Stimulated activated naive CD8-positive, alpha-beta T cell treated with anti-CD3 and anti-CD28 coated beads, Interleukin-15, amount 100 ng/mL, for 72 hours (primary cell): Measurements from ENCODE around the gene ROR1.
"Not testable (repeated sequence)": the region's sequence is repeated elsewhere in the genome, so short reads cannot be mapped to it uniquely, and the experiment has no call there.

Experiments used
- ATAC-seq: fragments of 150-1000 bp; cut with Tn5 transposase; 2 replicates; pipeline ENCODE4 v1.10.0; 2021; ENCODE audit warnings: mild to moderate bottlenecking, moderate library complexity
- DNase-seq, 2 donors: peaks; one replicate each; pipeline ENCODE4 v3.0.0; 2021 to 2022
- H3K27ac Mint-ChIP-seq, 2 donors: one replicate each; pipeline ENCODE4 v1.8.0; 2022; ENCODE audit warnings: mild to moderate bottlenecking in 2 of 2, mixed read lengths in 2 of 2, moderate library complexity in 2 of 2
- H3K27me3 Mint-ChIP-seq: one replicate; pipeline ENCODE4 v1.8.0; 2022; ENCODE audit warnings: mixed read lengths
- H3K4me1 Mint-ChIP-seq: one replicate; pipeline ENCODE4 v1.8.0; 2022; ENCODE audit warnings: mild to moderate bottlenecking, mixed read lengths
- H3K4me3 Mint-ChIP-seq, 2 donors: one replicate each; pipeline ENCODE4 v1.8.0; 2022; ENCODE audit warnings: mild to moderate bottlenecking in 2 of 2, mixed read lengths in 2 of 2, moderate library complexity in 1 of 2
- H3K9me3 Mint-ChIP-seq, 2 donors: one replicate each; pipeline ENCODE4 v1.8.0; 2022; ENCODE audit warnings: mixed read lengths in 2 of 2

Gene ROR1

GRCh38 chr1:64098436-64098835, 324.6 kb downstream of the ROR1 start:
- DNase-seq (no peak), ATAC-seq (no peak)
- Mint-ChIP-seq H3K27ac (no peak overlapping the region), H3K4me3 (no peak overlapping the region), H3K4me1 (no peaks in the 10 kb centered on the region), H3K27me3 (peaks cover 6% of the 10 kb centered on the region), H3K9me3 (no peaks in the 10 kb centered on the region)

DNA sequence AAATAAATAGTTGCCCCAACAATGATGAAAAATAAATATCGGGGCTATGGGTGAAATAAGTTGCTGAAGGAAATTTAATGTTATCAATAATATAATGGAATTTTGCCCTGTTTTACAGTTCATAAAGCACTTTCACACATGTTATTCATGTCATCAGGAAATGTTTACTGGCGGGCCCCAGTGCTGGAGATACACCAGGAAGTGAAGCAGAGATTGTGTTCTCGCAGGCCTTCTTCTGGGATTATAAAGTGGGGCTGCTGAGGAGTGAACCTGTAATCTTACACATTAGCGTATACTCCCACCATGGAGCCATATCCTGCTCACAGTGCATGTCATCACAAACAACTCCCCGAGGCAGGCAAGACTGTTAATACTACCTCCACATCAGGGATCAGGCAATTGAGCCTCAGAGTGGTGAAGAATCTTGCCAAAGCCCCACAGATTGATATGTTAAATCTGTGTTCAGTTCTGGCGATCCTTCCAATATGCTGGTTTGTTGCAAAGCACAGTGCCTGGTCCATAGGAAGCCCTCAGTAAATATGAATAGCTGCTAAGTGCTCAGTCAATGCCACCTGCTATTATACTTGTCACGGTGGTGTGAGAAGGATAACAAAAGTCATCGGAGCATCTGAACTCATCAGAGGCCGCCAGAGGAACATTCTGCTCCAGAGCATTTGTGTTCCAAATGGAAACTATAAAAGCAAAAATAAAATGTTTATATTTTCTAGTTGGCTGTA, 325.2 kb downstream of the ROR1 start:
- Mint-ChIP-seq H3K4me3 (no peak overlapping the region), H3K9me3 (no peaks in the 10 kb centered on the region), H3K27ac (no peak overlapping the region), H3K4me1 (no peaks in the 10 kb centered on the region), H3K27me3 (peaks cover under 1% of the 10 kb centered on the region)
- ATAC-seq: no peak
- DNase-seq: no peak

GRCh38 chr1:64100791-64101190, 327.0 kb downstream of the ROR1 start:
- no peaks in the 10 kb centered on the region for H3K4me1 Mint-ChIP-seq
- DNase-seq: no peak
- no peaks in the 10 kb centered on the region for H3K9me3 Mint-ChIP-seq
- ATAC-seq: no peak
- no peak overlapping the region for H3K27ac Mint-ChIP-seq
- H3K27me3 Mint-ChIP-seq: no peaks in the 10 kb centered on the region
- no peak overlapping the region for H3K4me3 Mint-ChIP-seq

DNA sequence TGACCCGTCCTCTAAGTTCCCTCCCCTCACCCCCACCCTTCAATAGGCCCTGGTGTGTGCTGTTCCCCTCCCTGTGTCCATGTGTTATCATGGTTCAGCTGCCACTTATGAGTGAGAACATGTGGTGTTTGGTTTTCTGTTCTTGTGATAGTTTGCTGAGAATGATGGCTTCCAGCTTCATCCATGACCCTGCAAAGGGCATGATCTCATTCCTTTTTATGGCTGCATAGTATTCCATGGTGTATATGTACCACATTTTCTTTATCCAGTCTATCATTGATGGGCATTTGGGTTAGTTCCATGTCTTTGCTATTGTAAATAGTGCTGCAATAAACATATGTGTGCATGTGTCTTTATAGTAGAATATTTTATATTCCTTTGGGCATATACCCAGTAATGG, 330.8 kb downstream of the ROR1 start:
- DNase-seq, H3K4me1 Mint-ChIP-seq, ATAC-seq, H3K27me3 Mint-ChIP-seq, H3K9me3 Mint-ChIP-seq, H3K4me3 Mint-ChIP-seq, H3K27ac Mint-ChIP-seq: not testable (repeated sequence)

GRCh38 chr1:64107118-64107519, 333.3 kb downstream of the ROR1 start:
- Mint-ChIP-seq H3K9me3 (no peaks in the 10 kb centered on the region), H3K4me1 (no peaks in the 10 kb centered on the region), H3K27ac (no peak overlapping the region), H3K27me3 (no peaks in the 10 kb centered on the region), H3K4me3 (no peak overlapping the region)
- ATAC-seq (no peak), DNase-seq (no peak)

DNA sequence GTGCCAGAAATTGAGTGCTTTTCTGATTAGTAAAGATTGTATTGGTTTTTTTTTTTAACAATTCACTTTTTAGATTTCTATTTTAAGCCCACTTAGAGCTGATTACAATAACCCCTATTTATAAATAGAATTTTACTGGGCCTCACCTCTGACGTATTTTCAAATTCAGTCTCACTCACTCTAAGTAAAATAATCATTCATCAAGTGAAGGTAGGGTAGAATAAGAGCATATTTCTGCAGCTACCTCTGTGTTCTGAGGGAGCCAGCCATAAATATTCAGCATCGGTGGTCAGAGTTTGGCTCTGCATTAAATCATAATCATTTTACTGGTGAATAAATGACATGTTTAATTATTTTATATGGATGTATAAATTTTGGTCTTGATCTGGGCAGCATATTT, 333.8 kb downstream of the ROR1 start:
- Mint-ChIP-seq H3K4me1 (no peaks in the 10 kb centered on the region), H3K9me3 (no peaks in the 10 kb centered on the region), H3K27ac (no peak overlapping the region), H3K4me3 (no peak overlapping the region), H3K27me3 (peaks cover 5% of the 10 kb centered on the region)
- ATAC-seq (no peak), DNase-seq (no peak)

DNA sequence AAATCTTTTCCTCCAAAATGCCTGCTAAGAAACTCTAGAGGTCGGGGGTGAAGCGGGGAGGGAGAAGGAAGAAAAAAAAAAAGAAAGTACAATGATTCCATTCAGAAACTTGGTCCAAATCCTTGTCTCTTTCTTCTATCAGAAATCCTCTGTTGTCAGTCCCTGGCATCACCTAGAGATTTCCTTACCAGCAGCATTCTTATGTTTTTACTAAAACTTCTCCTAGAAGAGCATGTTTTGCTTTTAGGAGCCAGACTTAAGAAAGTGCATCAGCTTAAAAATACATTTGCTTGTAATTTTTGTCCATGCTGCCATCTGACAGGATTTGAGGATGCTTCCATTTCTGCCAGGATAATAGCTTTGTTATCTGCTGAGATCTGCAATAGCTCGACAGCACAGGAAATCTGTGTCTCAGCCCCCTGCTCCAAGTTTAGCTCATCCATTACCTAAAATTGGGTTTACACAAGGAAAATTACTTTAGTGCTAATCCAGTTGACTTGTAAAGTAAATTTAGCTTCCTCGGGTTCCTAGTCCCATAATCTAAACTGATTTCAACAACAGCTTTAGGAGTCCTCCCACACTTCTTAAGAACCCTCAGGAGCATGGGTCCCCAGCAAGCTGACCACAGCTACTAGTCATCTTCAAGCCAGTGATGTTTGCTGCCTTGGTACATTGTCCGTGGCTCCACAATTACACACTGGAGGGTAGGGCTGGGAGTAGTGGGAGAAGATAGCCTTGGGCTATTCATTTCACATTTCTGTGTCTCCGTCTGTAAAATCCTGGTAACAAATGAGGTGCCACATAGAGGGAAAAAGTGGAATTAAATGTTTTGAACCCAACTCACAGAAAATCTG, 337.3 kb downstream of the ROR1 start:
- Mint-ChIP-seq H3K9me3 (no peaks in the 10 kb centered on the region), H3K27ac (no peak overlapping the region), H3K4me3 (no peak overlapping the region), H3K4me1 (no peaks in the 10 kb centered on the region), H3K27me3 (peaks cover 9% of the 10 kb centered on the region)
- no peak for DNase-seq
- no peak for ATAC-seq

- no peak for DNase-seq
Measured at GRCh38 chr1:64111787-64112186, 338.0 kb downstream of the ROR1 start.

DNA sequence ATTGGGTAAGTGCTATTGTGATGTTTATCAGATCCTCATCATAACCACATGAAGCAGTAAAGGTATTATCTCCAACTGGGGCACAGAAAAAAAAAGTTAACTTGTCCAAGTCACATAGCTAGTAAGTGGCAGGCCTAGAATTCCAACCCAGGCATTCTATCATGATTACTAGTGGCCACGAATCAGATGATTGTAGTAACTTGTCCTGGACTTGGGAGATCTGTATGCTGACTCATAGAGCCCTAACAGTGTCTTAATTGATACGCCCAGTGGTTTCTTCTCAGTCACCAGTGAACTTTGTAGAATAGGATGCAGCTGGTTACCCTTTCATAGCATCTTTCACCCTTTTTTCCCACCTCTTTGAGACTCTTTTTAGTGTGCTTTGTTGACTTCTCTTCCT, 338.5 kb downstream of the ROR1 start:
- Mint-ChIP-seq H3K27ac (peak overlapping the region in 1 of 2 donors; percentile 7), H3K4me1 (no peaks in the 10 kb centered on the region), H3K4me3 (no peak overlapping the region), H3K27me3 (peaks cover 9% of the 10 kb centered on the region), H3K9me3 (no peaks in the 10 kb centered on the region)
- ATAC-seq (no peak), DNase-seq (no peak)

More at GRCh38 chr1:64111787-64112186, 338.0 kb downstream of the ROR1 start:
- Mint-ChIP-seq H3K4me3 (no peak overlapping the region), H3K9me3 (no peaks in the 10 kb centered on the region), H3K27ac (no peak overlapping the region), H3K4me1 (no peaks in the 10 kb centered on the region), H3K27me3 (peaks cover 9% of the 10 kb centered on the region)
- ATAC-seq: no peak

- Mint-ChIP-seq H3K27me3 (peaks cover 9% of the 10 kb centered on the region), H3K4me3 (no peak overlapping the region)
- no peak for DNase-seq
Measured at GRCh38 chr1:64114012-64114525, 340.3 kb downstream of the ROR1 start.

DNA sequence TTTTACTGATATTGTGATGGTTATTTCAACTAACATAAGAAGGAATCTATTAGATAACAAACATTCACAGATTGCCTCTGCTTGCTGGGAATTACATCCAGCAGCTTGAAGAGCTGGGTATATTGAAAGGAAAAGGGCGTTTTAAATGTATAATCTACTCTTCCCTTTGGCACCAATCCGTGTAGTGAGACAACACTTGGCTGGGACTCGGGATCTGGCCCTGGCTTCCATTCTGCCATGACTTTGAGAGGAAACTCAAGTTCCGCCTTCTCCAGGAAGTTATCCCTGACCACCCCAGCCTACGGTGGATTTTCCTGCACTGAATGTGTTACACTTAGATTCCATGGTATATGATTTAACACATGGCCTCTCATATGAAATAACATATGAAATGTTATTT, 342.7 kb downstream of the ROR1 start:
- Mint-ChIP-seq H3K9me3 (no peaks in the 10 kb centered on the region), H3K4me3 (no peak overlapping the region)

More at GRCh38 chr1:64114012-64114525, 340.3 kb downstream of the ROR1 start:
- no peak for ATAC-seq
- H3K27ac Mint-ChIP-seq: no peak overlapping the region
- H3K4me1 Mint-ChIP-seq: no peaks in the 10 kb centered on the region
- no peaks in the 10 kb centered on the region for H3K9me3 Mint-ChIP-seq

DNA sequence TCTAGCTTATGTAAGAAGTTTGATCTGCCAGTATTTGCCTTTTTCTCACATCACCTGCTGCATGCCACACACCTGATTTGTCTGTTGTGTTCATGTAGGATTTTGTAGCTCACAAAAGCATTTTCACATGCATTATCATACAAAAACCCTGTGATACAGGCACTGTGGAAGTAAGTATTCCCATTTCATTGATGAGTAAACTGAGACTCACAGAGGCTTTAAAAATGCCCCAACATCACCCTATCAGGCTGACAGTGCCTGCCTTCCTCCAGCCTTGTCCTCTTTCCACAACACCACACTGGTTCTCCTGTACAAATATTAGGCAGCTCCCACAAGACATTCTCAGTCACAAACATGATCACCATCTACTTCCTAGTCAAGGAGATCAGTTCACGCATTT, 343.7 kb downstream of the ROR1 start:
- Mint-ChIP-seq H3K9me3 (no peaks in the 10 kb centered on the region), H3K27me3 (peaks cover 11% of the 10 kb centered on the region), H3K4me1 (no peaks in the 10 kb centered on the region), H3K4me3 (no peak overlapping the region), H3K27ac (no peak overlapping the region)
- DNase-seq (no peak), ATAC-seq (no peak)

More for the DNA sequence above, 342.7 kb downstream of the ROR1 start:
- no peak for ATAC-seq
- H3K27ac Mint-ChIP-seq: no peak overlapping the region
- no peak for DNase-seq
- peaks cover 9% of the 10 kb centered on the region for H3K27me3 Mint-ChIP-seq
- H3K4me1 Mint-ChIP-seq: no peaks in the 10 kb centered on the region

- Mint-ChIP-seq H3K27me3 (peaks cover 9% of the 10 kb centered on the region), H3K27ac (no peak overlapping the region), H3K4me3 (no peak overlapping the region), H3K4me1 (no peaks in the 10 kb centered on the region), H3K9me3 (no peaks in the 10 kb centered on the region)
- no peak for ATAC-seq
- no peak for DNase-seq
Measured at GRCh38 chr1:64121766-64122385, 348.1 kb downstream of the ROR1 start.

DNA sequence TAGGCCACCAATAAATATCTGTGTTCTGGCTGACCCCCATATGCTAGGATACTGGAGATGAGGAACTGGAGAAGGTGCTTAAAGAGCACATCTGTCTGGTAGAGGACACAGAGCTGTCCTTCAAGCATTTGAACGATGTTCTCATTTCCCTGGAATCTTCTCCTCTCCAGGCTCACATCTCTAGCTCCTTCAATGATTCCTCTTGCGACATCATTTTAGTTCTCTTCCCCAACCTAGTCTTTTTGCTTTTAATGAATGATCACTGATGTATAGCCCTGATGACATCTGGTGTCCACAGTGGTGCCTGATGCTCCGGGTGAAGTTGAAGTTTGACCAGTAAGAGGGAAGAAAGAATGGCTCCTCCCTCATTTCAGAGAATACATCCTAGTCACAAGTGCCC, 348.8 kb downstream of the ROR1 start:
- H3K27ac Mint-ChIP-seq: no peak overlapping the region
- no peaks in the 10 kb centered on the region for H3K4me1 Mint-ChIP-seq
- no peak overlapping the region for H3K4me3 Mint-ChIP-seq
- peaks cover 9% of the 10 kb centered on the region for H3K27me3 Mint-ChIP-seq
- ATAC-seq: no peak
- no peaks in the 10 kb centered on the region for H3K9me3 Mint-ChIP-seq
- no peak for DNase-seq

- Mint-ChIP-seq H3K4me3 (no peak overlapping the region), H3K9me3 (no peaks in the 10 kb centered on the region), H3K27ac (no peak overlapping the region), H3K27me3 (peaks cover 9% of the 10 kb centered on the region), H3K4me1 (no peaks in the 10 kb centered on the region)
- ATAC-seq (no peak), DNase-seq (no peak)
Measured at GRCh38 chr1:64124704-64125440, 351.1 kb downstream of the ROR1 start.
